Spleen (tissue), 11 donors: ENCODE measurements around the gene NEURL4. TPM values are rescaled to one million over a fixed set of nuclear protein-coding genes. Genes with fewer than 3 reads are reported as not detected.

Experiments used
- DNase-seq: peaks from one replicate; pipeline ENCODE4 v3.0.0-alpha.2; 2020
- H3K27ac ChIP-seq, 8 donors: fragments of 200-600 bp; sonication (generic) in 7 of 8; 1 replicate in 4 of 8; 2 replicates in 4 of 8; pipeline versions ENCODE4 v1.5.0 to v1.8.0; 2016 to 2021; ENCODE audit warnings: inconsistent platforms in 4 of 8, mild to moderate bottlenecking in 4 of 8, moderate library complexity in 1 of 8
- H3K27me3 ChIP-seq, 7 donors: fragments of 200-600 bp; sonication (generic) in 6 of 7; replicated peaks in 1 of 7; 1 replicate in 4 of 7; 2 replicates in 3 of 7; pipeline versions ENCODE4 v1.5.0 to v1.8.0; 2016 to 2021; ENCODE audit warnings: inconsistent platforms in 3 of 7, mild to moderate bottlenecking in 1 of 7
- H3K36me3 ChIP-seq, 6 donors: fragments of 200-600 bp; sonication (generic) in 5 of 6; 1 replicate in 4 of 6; 2 replicates in 2 of 6; pipeline versions ENCODE4 v1.5.0 to v1.8.0; 2016 to 2021; ENCODE audit warnings: inconsistent platforms in 2 of 6
- H3K4me1 ChIP-seq, 6 donors: fragments of 200-600 bp; sonication (generic) in 5 of 6; 1 replicate in 3 of 6; 2 replicates in 3 of 6; pipeline versions ENCODE4 v1.5.0 to v1.8.0; 2016 to 2021; ENCODE audit warnings: inconsistent platforms in 3 of 6
- H3K4me3 ChIP-seq, 8 donors: fragments of 200-600 bp; sonication (generic) in 7 of 8; 1 replicate in 4 of 8; 2 replicates in 4 of 8; pipeline versions ENCODE4 v1.5.0 to v1.8.0; 2016 to 2021; ENCODE audit warnings: inconsistent platforms in 4 of 8, mild to moderate bottlenecking in 4 of 8, moderate library complexity in 2 of 8
- H3K9me3 ChIP-seq, 8 donors: fragments of 200-600 bp; sonication (generic) in 7 of 8; 1 replicate in 4 of 8; 2 replicates in 4 of 8; pipeline versions ENCODE4 v1.5.0 to v1.8.0; 2016 to 2021; ENCODE audit warnings: inconsistent platforms in 4 of 8
- CTCF ChIP-seq, 11 experiments: fragments of 200-600 bp in 7 of 11; fragments of 450-650 bp in 4 of 11; sonication (generic) in 4 of 11; IDR thresholded peaks in 8 of 11; conservative IDR thresholded peaks in 3 of 11; 1 replicate in 7 of 11; 2 replicates in 4 of 11; pipeline versions ENCODE4 v1.4.0 to v1.8.0; 2016 to 2021; ENCODE audit warnings: antibody characterized with exemption in 11 of 11, inconsistent platforms in 4 of 11, mild to moderate bottlenecking in 1 of 11
- POLR2A ChIP-seq, 3 donors: fragments of 450-650 bp; IDR thresholded peaks; one replicate each; pipeline ENCODE4 v1.5.1; 2017; ENCODE audit warnings: antibody characterized with exemption in 3 of 3, mild to moderate bottlenecking in 1 of 3
- POLR2AphosphoS5 ChIP-seq, 3 donors: sonication (generic); formaldehyde crosslinking; IDR thresholded peaks; one replicate each; pipeline ENCODE4 v1.5.1; 2017; ENCODE audit warnings: antibody characterized with exemption in 3 of 3
- WGBS, 5 donors: extraction: QIAGEN DNeasy Blood & Tissue Kit in 3 of 5; methylation state at CpG; one replicate each; pipeline versions ENCODE4 v1.1.5 to v1.1.7; 2013 to 2018; 5-methylcytosine and 5-hydroxymethylcytosine counted together
- intact Hi-C: fragments of 100-400 bp; cut with DNase I; formaldehyde crosslinking; loops from one replicate; pipeline ENCODE4 v1.15.0; 2023; ENCODE audit warnings: low total_unique reads
- polyA plus RNA-seq, 3 donors: library from polyadenylated mRNA; stranded (reverse); fragments of 200-250 nt; gene quantifications; one replicate each; pipeline ENCODE4 v1.2.1, GENCODE V29; 2013
- total RNA-seq, 7 donors: library from RNA; depleted of rRNA in 3 of 7; stranded (reverse); fragments of >200 nt in 3 of 7; fragmentation: NEBNext Ultra II Directional in 4 of 7; extraction: Animal tissue kit (Norgen Biotek cat#: 25700) in 4 of 7; gene quantifications; one replicate each; pipeline versions ENCODE4 v1.1.0 to v1.2.1, GENCODE V29; 2016 to 2021
- donor health status: healthy with polysubstance abuse.
- donor health status: DM: no; HTN: no; CAD: no; lungs with moderate emphysema.
- donor health status: DM: no; HTN: no; CAD: no.
- donor health status: Bipolar disorder and iron deficiency.
- donor health status: healthy.
- donor health status: DM: no; HTN: no; CAD: no.
- donor health status: DM: yes; HTN: yes; CAD: no.

Gene NEURL4
- total and polyA plus RNA-seq, 10 donors: 16.5 to 53.9 (median 40.3) TPM

GRCh38 chr17:7355573-7355972 is 26.4 kb upstream of the NEURL4 start:
- TF ChIP-seq CTCF (IDR thresholded peaks at IDR 0.05 in 8 of 11, conservative IDR thresholded peaks at IDR 0.05 in 3 of 11): no peak
- no peak for TF ChIP-seq POLR2AphosphoS5 (IDR thresholded peaks at IDR 0.05)
- TF ChIP-seq POLR2A (IDR thresholded peaks at IDR 0.05): no peak
- WGBS, 5 donors: 78 to 88% (median 80%) methylated on average over 8 of the region's 8 CpGs
- H3K9me3 ChIP-seq: no peaks in the 10 kb centered on the region
- no peak overlapping the region for H3K4me3 ChIP-seq
- H3K36me3 ChIP-seq: peaks cover 0 to 9% (median 0%) of the 10 kb centered on the region in 6 donors
- H3K27ac ChIP-seq: peak overlapping the region in 3 of 8 donors; percentile 26 to 40 (median 34)
- intact Hi-C loops: loop anchor here (5.0 to 10.0 kb wide), 2 partner anchors 82 to 159 kb away; partner anchors contain the start of genes FGF11 and TMEM102
- DNase-seq: no peak
- H3K4me1 ChIP-seq: peaks cover 22 to 63% (median 44%) of the 10 kb centered on the region in 6 donors
- H3K27me3 ChIP-seq: no peaks in the 10 kb centered on the region

GRCh38 chr17:7355053-7355452 is 25.9 kb upstream of the NEURL4 start, which contains the start of gene TMEM95:
TSS of gene TMEM95 (plus strand) at chr17:7355156. CDS start at chr17:7355205, 49 bp downstream.
- intact Hi-C loops: loop anchor here (5.0 to 10.0 kb wide), 2 partner anchors 82 to 160 kb away; partner anchors contain the start of genes FGF11 and TMEM102

GRCh38 chr17:7354262-7354843 is 25.2 kb upstream of the NEURL4 start:
- WGBS, 5 donors: 78 to 93% (median 85%) methylated on average over 7 to 9 of the region's 9 CpGs
- no peak for TF ChIP-seq CTCF (IDR thresholded peaks at IDR 0.05 in 8 of 11, conservative IDR thresholded peaks at IDR 0.05 in 3 of 11)
- TF ChIP-seq POLR2AphosphoS5 (IDR thresholded peaks at IDR 0.05): no peak
- no peak for TF ChIP-seq POLR2A (IDR thresholded peaks at IDR 0.05)
- no peaks in the 10 kb centered on the region for H3K27me3 ChIP-seq
- no peak for DNase-seq
- H3K9me3 ChIP-seq: no peaks in the 10 kb centered on the region
- peaks cover 0 to 18% (median 0%) of the 10 kb centered on the region in 6 donors for H3K36me3 ChIP-seq
- peaks cover 32 to 75% (median 56%) of the 10 kb centered on the region in 6 donors for H3K4me1 ChIP-seq
- peak overlapping the region in 1 of 8 donors; percentile 94 for H3K27ac ChIP-seq
- H3K4me3 ChIP-seq: no peak overlapping the region
- intact Hi-C loops: loop anchor here (10.0 kb wide), 1 partner anchor 160 kb away; no protein-coding TSS in a partner anchor

More at GRCh38 chr17:7355053-7355452, 25.9 kb upstream of the NEURL4 start, which contains the start of gene TMEM95:
- Histone ChIP-seq H3K4me3 (peak within 1 kb of the TSS in 1 of 8 donors; percentile 1), H3K9me3 (no peaks in the 10 kb centered on the region), H3K27ac (peak within 1 kb of the TSS in 4 of 8 donors; percentile 26 to 94 (median 33)), H3K27me3 (no peaks in the 10 kb centered on the region), H3K36me3 (peaks cover 0 to 11% (median 0%) of the 10 kb centered on the region in 6 donors), H3K4me1 (peaks cover 27 to 68% (median 49%) of the 10 kb centered on the region in 6 donors)
- no peak for DNase-seq
- TF ChIP-seq POLR2AphosphoS5 (IDR thresholded peaks at IDR 0.05) (peak in 1 of 3 donors; percentile 34), CTCF (IDR thresholded peaks at IDR 0.05 in 8 of 11, conservative IDR thresholded peaks at IDR 0.05 in 3 of 11) (peak in 1 of 11 experiments; percentile 20), POLR2A (IDR thresholded peaks at IDR 0.05) (no peak)
- WGBS, 5 donors: 60 to 77% (median 67%) methylated on average over 1 to 10 of the region's 10 CpGs
